Esophagus muscularis mucosa (tissue), 3 donors: ENCODE measurements around the gene SERPINA1.

Source experiments
- POLR2A ChIP-seq: fragments of 450-650 bp; IDR thresholded peaks from one replicate; pipeline ENCODE4 v1.6.1; 2017; ENCODE audit warnings: antibody characterized with exemption, moderate library complexity, mild to moderate bottlenecking, low read depth
- POLR2AphosphoS5 ChIP-seq, 2 donors: sonication (generic); formaldehyde crosslinking; IDR thresholded peaks; one replicate each; pipeline ENCODE4 v1.6.1; 2017; ENCODE audit warnings: antibody characterized with exemption in 2 of 2
- TF ChIP-seq, protein P1 (sequence below), 3 experiments: fragments of 200-600 bp in 2 of 3; fragments of 450-650 bp in 1 of 3; sonication (generic) in 2 of 3; IDR thresholded peaks; one replicate each; pipeline ENCODE4 v1.5.1; 2017 to 2019; ENCODE audit warnings: antibody characterized with exemption in 3 of 3, mild to moderate bottlenecking in 2 of 3, moderate library complexity in 1 of 3

GRCh38 chr14:94368243-94368590 lies 20.2 kb downstream of the SERPINA1 start:
- TF ChIP-seq, protein P1, sequence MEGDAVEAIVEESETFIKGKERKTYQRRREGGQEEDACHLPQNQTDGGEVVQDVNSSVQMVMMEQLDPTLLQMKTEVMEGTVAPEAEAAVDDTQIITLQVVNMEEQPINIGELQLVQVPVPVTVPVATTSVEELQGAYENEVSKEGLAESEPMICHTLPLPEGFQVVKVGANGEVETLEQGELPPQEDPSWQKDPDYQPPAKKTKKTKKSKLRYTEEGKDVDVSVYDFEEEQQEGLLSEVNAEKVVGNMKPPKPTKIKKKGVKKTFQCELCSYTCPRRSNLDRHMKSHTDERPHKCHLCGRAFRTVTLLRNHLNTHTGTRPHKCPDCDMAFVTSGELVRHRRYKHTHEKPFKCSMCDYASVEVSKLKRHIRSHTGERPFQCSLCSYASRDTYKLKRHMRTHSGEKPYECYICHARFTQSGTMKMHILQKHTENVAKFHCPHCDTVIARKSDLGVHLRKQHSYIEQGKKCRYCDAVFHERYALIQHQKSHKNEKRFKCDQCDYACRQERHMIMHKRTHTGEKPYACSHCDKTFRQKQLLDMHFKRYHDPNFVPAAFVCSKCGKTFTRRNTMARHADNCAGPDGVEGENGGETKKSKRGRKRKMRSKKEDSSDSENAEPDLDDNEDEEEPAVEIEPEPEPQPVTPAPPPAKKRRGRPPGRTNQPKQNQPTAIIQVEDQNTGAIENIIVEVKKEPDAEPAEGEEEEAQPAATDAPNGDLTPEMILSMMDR (IDR thresholded peaks at IDR 0.05), result no peak
- no peak for TF ChIP-seq POLR2AphosphoS5 (IDR thresholded peaks at IDR 0.05)
- no peak for TF ChIP-seq POLR2A
